ENCODE measurements around the gene LACTB. TPM values are rescaled to one million over a fixed set of nuclear protein-coding genes. Genes with fewer than 3 reads are reported as not detected.

Gene LACTB
- total RNA-seq, 1 donor from 2014 or later: 9.7 TPM

DNA sequence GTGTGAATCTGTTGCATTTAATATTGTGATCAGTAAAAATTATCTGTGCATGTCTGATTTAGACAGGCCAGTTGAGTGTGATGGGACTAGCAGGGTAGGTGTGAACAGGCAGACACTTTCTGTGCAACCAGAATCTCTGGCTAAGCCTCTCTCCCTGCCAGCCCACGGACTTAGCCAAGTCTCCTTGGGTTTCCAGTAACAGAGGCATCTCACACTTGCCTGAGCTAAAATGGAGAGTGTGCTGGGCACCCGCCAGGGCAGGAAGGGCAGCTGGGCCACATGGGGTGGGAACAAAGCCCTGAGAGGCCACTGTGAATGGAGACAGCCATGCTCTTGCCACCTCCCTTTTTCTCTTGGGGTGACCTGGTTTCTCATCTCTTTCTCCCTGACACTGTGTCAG is 48.1 kb downstream of the LACTB start:
- H3K4me3 ChIP-seq (ENCODE audit: low read depth, low read length): no peak overlapping the region
- TF ChIP-seq, protein P1, sequence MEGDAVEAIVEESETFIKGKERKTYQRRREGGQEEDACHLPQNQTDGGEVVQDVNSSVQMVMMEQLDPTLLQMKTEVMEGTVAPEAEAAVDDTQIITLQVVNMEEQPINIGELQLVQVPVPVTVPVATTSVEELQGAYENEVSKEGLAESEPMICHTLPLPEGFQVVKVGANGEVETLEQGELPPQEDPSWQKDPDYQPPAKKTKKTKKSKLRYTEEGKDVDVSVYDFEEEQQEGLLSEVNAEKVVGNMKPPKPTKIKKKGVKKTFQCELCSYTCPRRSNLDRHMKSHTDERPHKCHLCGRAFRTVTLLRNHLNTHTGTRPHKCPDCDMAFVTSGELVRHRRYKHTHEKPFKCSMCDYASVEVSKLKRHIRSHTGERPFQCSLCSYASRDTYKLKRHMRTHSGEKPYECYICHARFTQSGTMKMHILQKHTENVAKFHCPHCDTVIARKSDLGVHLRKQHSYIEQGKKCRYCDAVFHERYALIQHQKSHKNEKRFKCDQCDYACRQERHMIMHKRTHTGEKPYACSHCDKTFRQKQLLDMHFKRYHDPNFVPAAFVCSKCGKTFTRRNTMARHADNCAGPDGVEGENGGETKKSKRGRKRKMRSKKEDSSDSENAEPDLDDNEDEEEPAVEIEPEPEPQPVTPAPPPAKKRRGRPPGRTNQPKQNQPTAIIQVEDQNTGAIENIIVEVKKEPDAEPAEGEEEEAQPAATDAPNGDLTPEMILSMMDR (conservative IDR thresholded peaks at IDR 0.05; ENCODE audit: low read depth, low read length): no peak
- no peak for DNase-seq (ENCODE audit: low read depth)

DNA sequence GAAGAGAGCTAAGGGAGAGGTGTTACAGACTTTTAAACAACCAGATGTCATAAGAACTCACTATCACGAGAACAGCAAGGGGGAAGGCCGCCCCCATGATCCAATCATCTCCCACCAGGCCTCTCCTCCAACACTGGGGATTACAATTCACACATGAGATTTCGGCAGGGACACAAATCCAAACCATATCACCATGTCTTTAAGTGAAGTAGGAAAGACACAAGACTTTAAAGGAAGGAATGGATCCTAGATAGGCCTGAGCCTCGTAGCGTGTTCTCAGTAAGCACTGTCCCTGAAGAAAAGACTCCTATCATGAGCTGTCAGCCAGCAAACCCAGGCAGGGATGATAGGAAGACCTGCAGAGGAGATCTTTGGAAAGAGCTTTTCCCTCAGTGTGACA is 50.7 kb downstream of the LACTB start:
- TF ChIP-seq, protein P1 (conservative IDR thresholded peaks at IDR 0.05; ENCODE audit: low read depth, low read length): no peak
- H3K4me3 ChIP-seq (ENCODE audit: low read depth, low read length): no peak overlapping the region
- DNase-seq (ENCODE audit: low read depth): no peak

DNA sequence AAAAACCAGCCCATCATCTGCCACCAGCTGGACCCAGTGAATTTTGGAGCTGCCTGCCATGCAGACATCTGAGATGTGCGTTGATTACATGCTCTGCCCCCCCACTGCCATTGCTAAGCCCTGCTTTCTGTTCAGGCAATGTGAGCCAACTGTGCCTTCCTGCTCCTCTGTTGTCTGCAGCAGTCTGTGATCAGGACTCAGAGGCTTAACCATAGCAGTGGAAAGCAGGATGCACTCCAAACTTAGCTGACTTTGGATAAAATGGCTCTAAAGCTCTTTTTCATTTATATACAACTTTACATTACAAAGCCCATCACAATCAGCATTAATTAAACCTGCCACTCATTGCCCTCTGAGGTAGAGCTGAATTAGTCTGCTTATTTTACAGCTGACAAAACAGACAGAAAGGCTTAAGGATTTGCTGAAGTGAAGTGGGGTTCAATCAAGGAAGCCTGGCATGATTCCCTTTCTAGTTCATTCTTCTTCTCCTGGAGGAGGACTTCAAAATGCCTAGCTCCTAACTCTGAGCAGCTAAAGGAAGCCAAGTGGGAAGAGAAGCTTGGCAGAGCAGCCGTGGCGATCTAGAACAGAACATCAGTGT is 51.3 kb downstream of the LACTB start:
- H3K4me3 ChIP-seq (ENCODE audit: low read depth, low read length): no peak overlapping the region
- no peak for DNase-seq (ENCODE audit: low read depth)
- TF ChIP-seq, protein P1 (conservative IDR thresholded peaks at IDR 0.05; ENCODE audit: low read depth, low read length): no peak

DNA sequence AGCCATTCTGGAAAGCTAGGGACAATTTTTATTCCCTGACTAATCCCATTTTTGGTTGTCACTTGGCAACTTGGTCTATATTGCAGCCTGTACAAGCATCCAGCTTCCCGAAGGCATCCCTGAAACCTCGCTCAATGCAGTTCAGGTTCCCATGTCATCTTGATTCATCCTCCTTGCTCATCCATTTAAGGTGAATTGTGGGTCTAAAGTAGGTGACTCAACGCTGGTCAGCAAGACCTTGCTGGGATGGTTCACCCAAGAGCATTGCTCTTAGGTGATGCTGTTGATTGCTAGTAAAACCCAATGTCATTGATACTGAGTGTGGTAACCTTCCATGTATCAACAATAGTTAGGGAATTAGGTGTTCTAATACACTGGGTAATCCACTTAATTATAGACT is 54.6 kb downstream of the LACTB start:
- no peak for DNase-seq (ENCODE audit: low read depth)
- TF ChIP-seq, protein P1 (conservative IDR thresholded peaks at IDR 0.05; ENCODE audit: low read depth, low read length): no peak

DNA sequence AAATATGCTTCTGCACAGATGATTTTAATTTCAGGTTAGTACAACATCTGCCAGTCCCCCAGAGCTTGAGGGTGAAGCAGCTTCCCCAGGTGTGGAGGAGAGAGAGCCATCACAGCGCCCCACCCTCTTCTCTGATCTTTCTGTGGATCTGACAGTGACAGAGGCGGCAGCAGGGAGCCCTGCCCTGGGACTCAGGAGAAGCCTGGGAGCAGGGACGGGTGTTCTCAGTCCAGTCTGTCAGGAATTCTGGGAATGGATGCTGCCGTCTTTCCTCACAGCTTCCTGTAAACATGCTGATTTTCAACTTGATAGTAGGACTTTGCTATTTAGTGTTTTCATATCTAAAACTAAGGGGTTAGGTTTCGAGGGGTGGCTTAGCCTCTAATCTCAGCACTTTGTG is 56.4 kb downstream of the LACTB start:
- no peak overlapping the region for H3K4me3 ChIP-seq (ENCODE audit: low read depth, low read length)
- DNase-seq (ENCODE audit: low read depth): no peak
- TF ChIP-seq, protein P1 (conservative IDR thresholded peaks at IDR 0.05; ENCODE audit: low read depth, low read length): no peak

More for the DNA sequence above, 54.6 kb downstream of the LACTB start:
- H3K4me3 ChIP-seq (ENCODE audit: low read depth, low read length): no peak overlapping the region

DNA sequence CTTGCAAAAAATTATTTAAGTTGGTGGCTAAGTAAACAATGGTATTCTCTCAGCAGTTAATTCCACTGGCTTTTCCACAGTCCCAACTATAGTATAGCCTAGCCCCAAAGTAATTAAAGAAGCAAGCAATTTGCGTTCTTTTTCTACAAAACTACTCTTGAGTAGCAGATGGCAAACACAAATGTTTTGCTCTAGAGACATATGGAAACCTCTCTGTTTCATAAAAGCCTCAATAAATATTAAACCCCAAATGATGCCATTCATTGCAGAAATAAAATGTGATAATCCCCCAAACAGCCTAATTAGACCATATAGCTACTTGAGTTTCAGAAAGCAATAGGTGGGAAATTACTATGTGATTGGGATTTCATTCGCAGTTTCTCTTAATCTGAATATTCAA is 59.1 kb downstream of the LACTB start:
- TF ChIP-seq, protein P1 (conservative IDR thresholded peaks at IDR 0.05; ENCODE audit: low read depth, low read length): no peak
- DNase-seq (ENCODE audit: low read depth): no peak
- H3K4me3 ChIP-seq (ENCODE audit: low read depth, low read length): no peak overlapping the region

DNA sequence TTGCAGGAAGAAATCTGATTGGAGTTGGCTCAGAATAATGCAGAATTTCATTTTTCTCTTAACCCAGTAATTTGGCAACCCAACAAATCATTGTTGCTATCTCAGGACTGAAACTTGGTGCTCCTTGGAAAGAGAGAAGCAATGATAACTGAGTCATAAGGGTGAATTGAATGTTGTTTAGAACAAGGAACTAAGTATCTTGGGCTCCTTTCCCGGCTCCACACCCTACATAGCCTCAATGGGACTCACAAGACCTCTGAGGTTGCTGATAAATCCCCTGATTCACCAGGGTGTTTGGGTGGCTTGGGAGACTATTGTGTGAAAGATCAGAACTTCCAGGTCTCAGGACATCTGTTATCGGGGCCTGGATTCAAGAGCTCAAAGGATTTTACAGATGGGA is 60.0 kb downstream of the LACTB start:
- no peak overlapping the region for H3K4me3 ChIP-seq (ENCODE audit: low read depth, low read length)
- TF ChIP-seq, protein P1 (conservative IDR thresholded peaks at IDR 0.05; ENCODE audit: low read depth, low read length): no peak
- DNase-seq (ENCODE audit: low read depth): no peak
